Testis (tissue), 3 donors: Measurements from ENCODE around the gene TIMELESS. TPM values are rescaled to one million over a fixed set of nuclear protein-coding genes. Genes with fewer than 3 reads are reported as not detected.

ENCODE experiments used
- DNase-seq: peaks from one replicate; pipeline ENCODE4 v3.0.0-alpha.2; 2019
- H3K27ac ChIP-seq, 2 donors: fragments of 200-600 bp; sonication (generic); one replicate each; pipeline ENCODE4 v1.5.1; 2019
- H3K27me3 ChIP-seq: fragments of 200-600 bp; sonication (generic); one replicate; pipeline ENCODE4 v1.5.1; 2019
- H3K36me3 ChIP-seq: fragments of 200-600 bp; sonication (generic); one replicate; pipeline ENCODE4 v1.5.1; 2017; ENCODE audit warnings: low read depth; ENCODE audit errors: missing control alignments
- H3K4me1 ChIP-seq: fragments of 200-600 bp; sonication (generic); one replicate; pipeline ENCODE4 v1.5.1; 2019
- H3K4me3 ChIP-seq, 2 donors: fragments of 200-600 bp; sonication (generic); one replicate each; pipeline ENCODE4 v1.5.1; 2017 to 2019
- H3K9me3 ChIP-seq: fragments of 200-600 bp; sonication (generic); one replicate; pipeline ENCODE4 v1.5.1; 2017
- POLR2A ChIP-seq: fragments of 450-650 bp; IDR thresholded peaks from one replicate; pipeline ENCODE4 v1.6.1; 2017; ENCODE audit warnings: antibody characterized with exemption, mild to moderate bottlenecking, moderate library complexity
- WGBS, 2 donors: methylation state at CpG; one replicate each; pipeline ENCODE4 v1.1.5; 2018; 5-methylcytosine and 5-hydroxymethylcytosine counted together
- intact Hi-C: fragments of 100-400 bp; cut with DNase I; formaldehyde crosslinking; loops from one replicate; pipeline ENCODE4 v1.15.1; 2023; ENCODE audit warnings: low total_unique reads
- polyA plus RNA-seq: library from polyadenylated mRNA; stranded (reverse); fragments of 350-450 nt; fragmentation: Illumina TruSeq; extraction: RNeasy Lipid Tissue Mini Kit (QIAGEN cat#74804); gene quantifications from one replicate; pipeline ENCODE4 v1.2.3, GENCODE V29; 2014; ENCODE audit warnings: low read depth, low replicate concordance; ENCODE audit not compliant: insufficient read depth
- total RNA-seq, 2 donors: library from RNA; depleted of rRNA; stranded (reverse); fragments of >200 nt; gene quantifications; one replicate each; pipeline ENCODE4 v1.2.3, GENCODE V29; 2016
- TF ChIP-seq, protein P1 (sequence below), 3 experiments: fragments of 450-650 bp in 2 of 3; fragments of 200-600 bp in 1 of 3; sonication (generic) in 1 of 3; IDR thresholded peaks; one replicate each; pipeline ENCODE4 v1.5.1; 2016 to 2019; ENCODE audit warnings: antibody characterized with exemption in 3 of 3, mild to moderate bottlenecking in 2 of 3, moderate library complexity in 1 of 3

TIMELESS gene
- total and polyA plus RNA-seq, 3 donors from 2014 or later: 13.5 to 16.3 (median 16.2) TPM

DNA sequence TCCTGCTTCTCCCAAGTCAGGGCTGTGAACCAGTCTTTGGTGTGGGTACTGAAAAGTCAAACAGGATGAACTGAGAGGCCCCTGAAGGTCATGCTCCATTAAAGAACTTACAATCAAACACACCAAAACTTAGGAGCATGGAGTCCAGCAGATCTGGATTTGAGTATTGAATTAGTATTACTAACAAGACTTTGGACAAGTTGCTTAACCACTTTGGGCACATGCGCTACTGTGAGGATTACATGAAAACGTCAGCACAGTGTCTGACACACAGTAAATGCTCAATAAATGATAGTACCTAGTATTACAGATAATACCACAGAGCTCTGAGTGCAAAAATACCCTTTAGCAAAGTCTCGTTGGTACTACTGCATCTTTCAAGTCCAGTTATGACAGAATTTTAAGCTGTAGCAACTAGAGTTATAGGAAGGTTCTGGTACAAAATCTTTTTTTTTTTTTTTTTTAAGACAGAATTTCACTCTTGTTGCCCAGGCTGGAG lies 23.2 kb downstream of the TIMELESS start:
- H3K4me3 ChIP-seq: no peak overlapping the region
- H3K4me1 ChIP-seq: no peaks in the 10 kb centered on the region
- TF ChIP-seq, protein P1, sequence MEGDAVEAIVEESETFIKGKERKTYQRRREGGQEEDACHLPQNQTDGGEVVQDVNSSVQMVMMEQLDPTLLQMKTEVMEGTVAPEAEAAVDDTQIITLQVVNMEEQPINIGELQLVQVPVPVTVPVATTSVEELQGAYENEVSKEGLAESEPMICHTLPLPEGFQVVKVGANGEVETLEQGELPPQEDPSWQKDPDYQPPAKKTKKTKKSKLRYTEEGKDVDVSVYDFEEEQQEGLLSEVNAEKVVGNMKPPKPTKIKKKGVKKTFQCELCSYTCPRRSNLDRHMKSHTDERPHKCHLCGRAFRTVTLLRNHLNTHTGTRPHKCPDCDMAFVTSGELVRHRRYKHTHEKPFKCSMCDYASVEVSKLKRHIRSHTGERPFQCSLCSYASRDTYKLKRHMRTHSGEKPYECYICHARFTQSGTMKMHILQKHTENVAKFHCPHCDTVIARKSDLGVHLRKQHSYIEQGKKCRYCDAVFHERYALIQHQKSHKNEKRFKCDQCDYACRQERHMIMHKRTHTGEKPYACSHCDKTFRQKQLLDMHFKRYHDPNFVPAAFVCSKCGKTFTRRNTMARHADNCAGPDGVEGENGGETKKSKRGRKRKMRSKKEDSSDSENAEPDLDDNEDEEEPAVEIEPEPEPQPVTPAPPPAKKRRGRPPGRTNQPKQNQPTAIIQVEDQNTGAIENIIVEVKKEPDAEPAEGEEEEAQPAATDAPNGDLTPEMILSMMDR (IDR thresholded peaks at IDR 0.05): no peak
- no peak for TF ChIP-seq POLR2A
- H3K36me3 ChIP-seq: no peaks in the 10 kb centered on the region
- no peaks in the 10 kb centered on the region for H3K27me3 ChIP-seq
- no peaks in the 10 kb centered on the region for H3K9me3 ChIP-seq
- intact Hi-C loops: no loop called here
- DNase-seq: no peak
- 62 to 63% methylated on average over 3 of the region's 3 CpGs for WGBS, 2 donors
- H3K27ac ChIP-seq: no peak overlapping the region

DNA sequence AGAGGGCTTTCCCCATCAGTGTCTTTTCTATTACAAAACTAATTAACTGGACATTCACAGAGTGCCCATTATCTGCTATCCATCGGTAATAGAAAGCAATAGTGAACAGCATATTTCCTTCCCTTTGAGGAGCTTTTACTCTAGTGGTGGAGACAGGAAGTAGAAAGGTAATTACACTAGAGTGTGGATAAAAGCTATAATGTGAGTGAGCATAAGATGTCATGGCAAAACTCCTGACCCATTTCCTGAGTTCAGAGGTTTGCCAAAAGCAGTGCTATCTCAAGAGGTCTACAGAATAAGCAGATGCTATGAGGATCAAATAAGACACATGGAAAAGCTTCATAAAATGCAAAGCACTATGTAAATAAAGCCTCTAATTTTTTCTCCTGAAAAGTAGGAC lies 24.0 kb downstream of the TIMELESS start:
- H3K36me3 ChIP-seq: no peaks in the 10 kb centered on the region
- TF ChIP-seq, protein P1 (IDR thresholded peaks at IDR 0.05): no peak
- no peak for TF ChIP-seq POLR2A

DNA sequence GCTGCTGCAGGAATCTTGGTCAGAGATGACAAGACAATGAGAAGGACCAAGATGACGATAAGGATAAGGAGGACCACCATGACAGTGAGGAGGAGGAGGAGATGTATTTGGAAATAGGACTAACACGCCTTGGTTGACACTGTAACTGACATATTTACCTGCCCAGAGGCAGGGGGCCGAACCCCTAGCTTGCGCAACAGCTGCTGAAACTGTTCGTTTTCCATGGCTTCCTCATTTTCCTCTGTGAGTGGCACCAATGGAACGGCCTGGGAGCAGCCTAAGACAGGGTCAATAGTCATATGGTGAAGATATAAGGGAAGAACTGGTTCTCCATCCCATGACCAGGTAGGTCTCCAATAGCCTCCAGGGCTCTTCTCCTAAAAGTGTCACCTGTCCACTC lies 28.8 kb downstream of the TIMELESS start:
- DNase-seq: no peak
- Histone ChIP-seq H3K27ac (no peak overlapping the region), H3K27me3 (no peaks in the 10 kb centered on the region), H3K36me3 (no peaks in the 10 kb centered on the region), H3K4me3 (no peak overlapping the region), H3K4me1 (no peaks in the 10 kb centered on the region), H3K9me3 (no peaks in the 10 kb centered on the region)
- intact Hi-C loops: no loop called here
- WGBS, 2 donors: 83 to 91% methylated on average over 6 of the region's 6 CpGs
- no peak for TF ChIP-seq POLR2A
- TF ChIP-seq, protein P1 (IDR thresholded peaks at IDR 0.05): no peak

More for the DNA sequence above, 24.0 kb downstream of the TIMELESS start:
- 85 to 96% methylated on average over 1 of the region's 1 CpG for WGBS, 2 donors
- H3K27ac ChIP-seq: no peak overlapping the region
- no peaks in the 10 kb centered on the region for H3K27me3 ChIP-seq
- DNase-seq: no peak
- no peaks in the 10 kb centered on the region for H3K4me1 ChIP-seq
- intact Hi-C loops: no loop called here
- H3K9me3 ChIP-seq: no peaks in the 10 kb centered on the region
- no peak overlapping the region for H3K4me3 ChIP-seq

DNA sequence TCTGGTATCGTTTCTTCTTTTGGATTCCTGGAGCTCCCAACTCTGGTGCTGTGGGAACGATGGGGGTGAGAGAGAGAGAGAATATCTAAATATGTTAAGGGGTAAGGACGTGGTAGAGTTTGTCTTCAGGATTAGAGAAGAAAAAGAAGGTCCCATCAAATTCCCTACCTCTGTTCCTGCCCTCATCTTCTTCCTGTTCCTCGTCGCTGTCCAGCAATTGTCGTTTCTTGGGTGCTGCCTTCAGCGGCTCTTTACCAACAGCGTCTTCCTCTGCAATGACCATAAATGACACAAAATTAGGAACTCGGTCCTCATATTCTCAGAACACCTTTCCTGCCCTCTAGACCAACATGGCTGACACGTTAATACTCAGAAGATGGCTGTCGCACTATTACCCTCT lies 31.5 kb downstream of the TIMELESS start:
- no peaks in the 10 kb centered on the region for H3K4me1 ChIP-seq
- no peaks in the 10 kb centered on the region for H3K27me3 ChIP-seq
- 93% methylated on average over 11 of the region's 11 CpGs for WGBS, 2 donors
- no peak overlapping the region for H3K27ac ChIP-seq
- no peak overlapping the region for H3K4me3 ChIP-seq
- H3K9me3 ChIP-seq: no peaks in the 10 kb centered on the region
- no peak for DNase-seq
- intact Hi-C loops: no loop called here
- no peak for TF ChIP-seq POLR2A
- TF ChIP-seq, protein P1 (IDR thresholded peaks at IDR 0.05): no peak
- no peaks in the 10 kb centered on the region for H3K36me3 ChIP-seq

DNA sequence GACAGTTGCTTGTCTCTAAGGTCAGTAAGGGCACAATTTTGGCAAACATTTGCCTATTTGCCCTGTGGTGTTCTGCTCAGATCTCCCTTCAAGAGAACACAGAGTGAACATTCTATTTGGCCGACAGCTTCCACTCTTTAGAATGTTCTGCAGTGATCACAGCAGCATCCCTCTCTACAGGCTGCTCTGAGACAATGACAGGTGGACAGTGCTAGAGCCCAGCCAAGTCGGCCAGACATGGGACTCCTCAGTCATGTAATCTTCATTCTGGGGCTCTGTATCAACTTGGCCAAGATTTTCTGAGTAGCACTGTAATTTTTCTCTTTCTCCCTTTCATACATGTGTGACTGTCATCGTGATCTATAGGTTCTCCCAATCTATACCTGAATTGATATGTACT lies 34.8 kb downstream of the TIMELESS start:
- Histone ChIP-seq H3K36me3 (no peaks in the 10 kb centered on the region), H3K27ac (no peak overlapping the region), H3K27me3 (no peaks in the 10 kb centered on the region), H3K9me3 (no peaks in the 10 kb centered on the region), H3K4me1 (no peaks in the 10 kb centered on the region), H3K4me3 (no peak overlapping the region)
- DNase-seq: no peak
- no peak for TF ChIP-seq POLR2A
- TF ChIP-seq, protein P1 (IDR thresholded peaks at IDR 0.05): no peak
- WGBS, 2 donors: 87 to 90% methylated on average over 3 of the region's 3 CpGs
- intact Hi-C loops: no loop called here
